ENCODE data around the gene MDFI.

DNA sequence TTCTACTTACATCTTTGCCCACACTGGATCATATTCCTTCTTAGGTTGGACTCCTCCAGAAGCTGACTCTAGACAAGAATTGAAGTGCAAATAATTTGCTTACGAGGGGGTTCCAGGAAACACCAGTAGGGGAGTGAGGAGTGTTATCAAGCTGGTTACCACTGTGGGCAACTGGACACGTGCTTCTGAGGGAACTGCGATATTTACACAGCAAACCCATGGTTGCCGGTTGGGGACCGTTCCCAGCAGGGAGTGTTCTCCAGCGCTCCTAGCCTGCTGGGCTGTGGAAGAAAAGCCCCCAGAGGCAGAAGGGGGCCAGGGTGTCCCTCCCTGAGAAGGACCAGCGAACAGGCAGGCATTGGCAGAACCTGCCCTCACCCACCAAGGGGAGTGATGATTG is 21.7 kb downstream of the MDFI start:
- no peak for TF ChIP-seq CTCF (conservative IDR thresholded peaks at IDR 0.05; ENCODE audit: low read length)
- no peak for TF ChIP-seq EZH2phosphoT487 (IDR thresholded peaks at IDR 0.05; ENCODE audit: borderline replicate concordance, low read depth, low read length)
